Renal cortical epithelial cell (primary cell): ENCODE data around the gene ADGRL3. TPM values are rescaled to one million over a fixed set of nuclear protein-coding genes. Genes with fewer than 3 reads are reported as not detected.
"Not testable (repeated sequence)": the region's sequence is repeated elsewhere in the genome, so short reads cannot be mapped to it uniquely, and the experiment has no call there.

Experiments used
- DNase-seq: peaks from one replicate; pipeline ENCODE4 v3.0.0-alpha.2; 2011; ENCODE audit warnings: low read depth
- total RNA-seq: library from RNA; depleted of rRNA; stranded (reverse); fragments of >200 nt; gene quantifications from 2 replicates; pipeline ENCODE4 v1.2.3, GENCODE V29; 2014

The ADGRL3 gene
- total RNA-seq, 1 donor from 2014 or later: 5.3 TPM

DNA sequence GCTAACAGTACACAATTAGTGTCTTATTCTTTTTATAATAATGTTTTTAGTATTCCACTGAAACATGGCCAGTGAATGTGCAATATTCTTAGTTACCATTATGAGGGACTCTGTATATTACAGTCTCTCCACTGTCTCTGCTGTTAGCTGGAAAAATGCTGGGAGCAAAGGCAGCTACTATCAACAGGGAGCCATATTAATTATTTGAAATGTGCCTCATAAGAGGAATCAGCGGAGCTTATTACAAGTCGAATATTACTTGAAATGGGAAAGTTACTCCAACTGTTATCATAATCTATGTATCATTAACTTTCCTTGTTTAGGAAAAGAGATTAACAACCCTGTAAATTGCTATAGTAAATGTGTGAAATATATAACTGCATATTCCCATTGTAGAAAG is 612.0 kb downstream of the ADGRL3 start:
- DNase-seq: no peak

DNA sequence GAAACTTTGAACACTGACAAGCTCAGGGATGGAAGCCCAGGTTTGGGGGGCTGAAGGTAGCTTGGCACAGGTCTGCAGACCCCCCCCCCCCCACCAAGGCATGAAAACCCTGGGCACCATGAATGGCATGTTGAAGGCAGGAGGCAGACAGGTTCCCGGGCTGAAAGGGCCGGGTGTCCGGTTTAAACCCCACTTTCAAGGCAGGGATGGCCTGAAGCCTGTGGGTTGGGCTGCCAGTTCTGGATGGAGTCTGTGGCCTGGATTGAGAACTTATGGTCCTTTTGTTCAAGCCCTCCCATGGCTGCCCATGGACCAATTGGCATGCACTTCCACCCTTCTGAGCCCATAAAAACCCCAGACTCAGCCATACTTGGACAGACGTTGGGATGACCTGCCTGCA is 616.9 kb downstream of the ADGRL3 start:
- DNase-seq: no peak

DNA sequence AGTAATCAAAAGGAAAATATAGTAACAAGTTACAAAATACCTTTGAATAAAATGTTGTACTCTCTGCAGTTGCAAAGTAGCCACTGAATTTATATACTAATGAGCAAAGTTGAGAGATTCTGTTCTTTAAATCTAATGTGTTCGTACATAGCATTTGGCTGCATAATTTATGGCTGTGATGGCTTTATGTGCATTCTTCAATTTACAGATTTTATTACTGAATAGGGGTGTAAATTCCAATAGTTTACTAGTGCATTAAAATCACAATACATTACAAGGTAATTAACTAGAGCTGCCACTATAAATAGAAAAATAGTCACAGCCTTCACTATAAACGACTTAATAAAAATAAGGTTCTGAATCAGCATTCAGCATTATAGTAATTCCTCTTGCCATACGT is 620.0 kb downstream of the ADGRL3 start:
- no peak for DNase-seq

DNA sequence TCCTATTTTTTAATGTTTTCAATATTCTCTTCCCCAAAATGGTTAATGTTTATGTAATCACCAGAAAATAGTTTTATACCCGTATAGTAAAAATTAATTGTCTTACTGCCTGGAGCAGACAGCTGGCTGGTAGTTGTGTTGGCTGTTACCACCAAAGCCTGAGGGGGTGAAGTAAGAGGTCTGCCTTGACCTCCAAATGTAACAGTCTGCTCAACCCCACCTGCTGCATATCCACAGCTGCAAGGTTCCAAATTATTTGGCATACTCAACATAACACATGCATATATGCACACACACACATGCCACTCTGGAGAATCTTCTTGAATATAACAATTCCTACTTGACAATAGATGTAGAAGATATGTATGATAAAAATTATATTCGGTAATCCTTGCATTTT is 624.3 kb downstream of the ADGRL3 start:
- DNase-seq: no peak

DNA sequence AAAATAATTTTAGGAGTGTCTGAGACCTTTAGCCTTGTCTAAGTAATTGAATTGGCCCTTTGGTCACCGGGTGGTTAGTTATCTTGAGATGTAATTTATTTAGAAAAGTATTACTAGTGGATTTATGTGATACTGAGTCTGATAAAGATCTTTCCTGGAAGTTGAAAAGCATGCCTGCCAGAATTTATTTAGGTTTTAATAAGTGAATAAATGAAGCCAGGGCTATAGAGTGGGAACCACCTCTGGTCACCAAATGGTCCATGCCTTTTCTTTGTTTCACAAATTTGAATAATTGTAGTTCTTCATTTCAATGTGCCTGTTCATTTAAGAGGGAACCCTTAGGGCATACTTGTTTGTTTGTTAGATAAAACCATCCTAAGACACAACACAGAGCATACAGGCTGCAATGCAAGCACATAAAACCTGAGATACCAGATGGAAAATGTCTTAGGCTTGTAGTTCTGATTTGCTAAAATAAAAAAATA is 627.8 kb downstream of the ADGRL3 start:
- DNase-seq: no peak

DNA sequence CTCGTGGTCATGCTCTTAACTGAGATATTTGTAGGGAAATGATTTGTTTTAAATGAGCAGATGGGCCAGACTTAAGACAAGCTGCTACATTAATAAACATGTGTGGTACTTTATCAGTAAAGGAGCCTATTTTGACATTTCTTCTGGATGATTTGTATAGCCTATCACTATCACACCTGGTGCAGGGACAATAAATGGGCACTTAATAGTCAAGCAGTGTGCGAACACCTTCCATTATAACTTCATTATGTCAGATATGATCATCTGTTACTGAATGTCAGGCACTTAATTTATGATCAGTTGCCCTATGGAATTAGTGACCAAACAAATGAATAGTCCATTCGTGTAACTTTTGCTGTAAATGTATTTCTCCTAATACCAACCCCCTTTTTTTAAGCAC is 628.8 kb downstream of the ADGRL3 start:
- no peak for DNase-seq

DNA sequence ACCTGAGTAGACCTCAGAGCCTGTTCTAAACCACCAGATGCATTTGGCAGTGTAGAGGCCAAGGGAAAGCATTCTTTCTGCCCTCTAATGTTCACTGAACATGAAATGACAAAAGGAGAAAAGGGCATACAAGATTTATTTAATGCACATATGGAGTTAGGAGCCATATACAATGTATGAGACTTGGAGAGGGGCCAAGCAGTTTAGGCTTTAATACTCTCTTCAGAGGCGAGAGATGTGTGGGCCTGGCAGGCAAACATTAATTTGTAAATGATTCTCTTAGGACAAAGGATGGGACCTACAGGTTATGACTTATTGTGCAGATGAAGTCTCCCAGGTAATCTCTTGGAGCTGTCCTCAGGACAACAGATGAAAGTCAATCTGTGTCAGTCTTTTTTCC is 631.9 kb downstream of the ADGRL3 start:
- no peak for DNase-seq

DNA sequence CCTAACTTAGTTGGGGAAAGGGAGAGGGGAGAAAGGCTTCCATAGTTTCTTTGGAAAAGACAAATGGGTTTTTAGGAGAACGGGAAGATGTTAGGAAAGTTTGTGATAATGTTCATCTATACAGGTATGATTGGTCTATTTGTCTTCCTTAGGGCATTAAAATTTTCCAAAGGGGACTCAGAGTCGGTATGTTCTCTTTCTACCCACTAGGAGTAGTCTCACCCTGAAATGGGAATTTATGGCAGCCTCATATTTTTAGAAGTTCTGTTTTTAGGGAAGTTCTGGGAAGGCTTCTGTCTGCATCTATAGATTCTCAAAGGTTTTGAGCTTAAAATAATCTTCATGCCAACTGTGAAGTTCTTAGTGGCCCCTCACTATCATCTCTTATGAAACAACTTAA is 637.3 kb downstream of the ADGRL3 start:
- DNase-seq: no peak

DNA sequence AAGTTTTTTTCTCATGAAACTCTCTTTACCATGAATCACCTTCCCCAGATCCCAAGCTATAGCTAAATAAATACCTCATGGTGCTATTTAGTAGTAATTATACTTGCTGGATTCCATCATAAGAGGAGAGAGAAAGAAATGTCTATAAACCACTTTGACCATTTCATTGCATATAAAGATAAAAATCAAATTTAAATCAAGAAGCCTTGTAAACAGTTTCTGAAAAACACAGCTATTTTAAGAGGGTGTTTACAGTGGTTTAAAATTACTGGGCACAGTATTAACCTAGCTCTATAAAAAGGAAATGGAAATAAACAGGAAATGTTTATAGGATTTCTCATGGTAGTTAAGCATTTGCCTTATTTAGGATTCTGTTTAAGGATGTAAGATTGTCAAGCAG is 637.9 kb downstream of the ADGRL3 start:
- peak; percentile 4 for DNase-seq

DNA sequence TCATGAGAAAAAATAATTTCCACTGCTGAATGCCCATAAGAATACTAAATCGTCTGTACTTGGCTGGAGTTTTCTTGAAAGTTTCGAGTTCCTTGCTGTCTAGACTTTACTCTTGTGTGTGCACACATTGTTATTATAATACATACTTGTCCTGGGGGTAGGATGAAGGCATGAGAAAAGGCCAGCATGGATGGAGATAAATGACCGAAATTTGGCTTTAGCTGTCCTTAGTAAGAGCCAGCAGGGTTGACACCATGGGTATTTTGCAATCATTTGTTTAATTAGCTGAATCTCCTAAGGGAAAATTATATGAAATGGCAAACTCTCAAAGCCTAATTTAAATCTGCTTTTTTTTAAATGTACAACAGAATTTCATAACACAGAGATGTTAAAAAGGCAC is 641.6 kb downstream of the ADGRL3 start:
- no peak for DNase-seq

DNA sequence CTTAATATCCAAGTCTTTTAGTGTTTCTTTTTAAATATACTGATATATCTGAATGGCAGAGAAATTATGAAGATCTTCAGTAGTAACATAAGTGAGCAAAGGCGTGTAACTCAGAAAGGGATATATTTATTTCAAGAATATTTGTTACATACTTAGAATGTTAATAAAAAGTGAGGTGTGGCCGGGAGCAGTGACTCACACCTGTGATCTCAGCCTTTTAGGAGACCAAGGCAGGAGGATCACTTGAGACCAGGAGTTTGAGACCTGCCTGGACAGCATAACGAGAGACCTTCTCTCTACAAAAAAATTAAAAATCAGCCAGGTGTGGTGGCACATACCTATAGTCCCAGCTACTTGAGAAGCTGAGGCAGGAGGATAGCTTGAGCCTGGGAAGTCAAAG is 651.0 kb downstream of the ADGRL3 start:
- DNase-seq: no peak

DNA sequence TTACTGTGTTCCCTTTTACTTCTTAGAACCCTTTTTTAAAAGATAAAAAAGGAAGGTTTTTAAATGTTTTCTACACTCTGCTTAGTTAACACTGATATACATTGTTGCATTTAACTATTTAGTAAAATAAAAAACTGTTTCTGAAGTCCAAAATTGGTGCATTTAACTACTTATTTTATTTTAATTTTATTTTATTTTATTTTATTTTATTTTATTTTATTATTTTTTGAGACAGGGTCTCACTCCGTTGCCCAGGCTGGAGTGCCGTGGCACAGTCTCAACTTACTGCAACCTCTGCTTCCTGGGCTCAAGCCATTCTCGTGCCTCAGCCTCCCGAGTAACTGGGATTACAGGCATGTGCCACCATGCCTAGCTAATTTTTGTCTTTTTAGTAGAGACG is 652.0 kb downstream of the ADGRL3 start:
- DNase-seq: not testable (repeated sequence)

DNA sequence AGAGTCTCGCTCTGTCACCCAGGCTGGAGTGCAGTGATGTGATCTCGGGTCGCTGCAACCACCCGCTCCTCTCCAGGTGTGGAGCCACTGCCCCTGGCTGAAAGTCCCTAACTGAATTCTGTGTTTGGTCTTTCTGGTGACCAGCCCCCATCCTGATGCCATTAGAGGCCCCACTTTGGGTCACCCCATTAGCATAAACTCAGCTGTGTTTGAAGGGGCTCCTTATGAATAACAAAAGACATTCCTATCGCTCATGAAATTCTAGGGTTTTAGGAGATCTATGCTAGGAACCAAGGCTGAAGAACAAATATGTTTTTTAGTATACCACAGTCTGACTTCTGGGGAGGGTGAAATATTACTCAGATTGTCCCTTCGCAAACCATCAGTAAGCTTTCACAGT is 652.9 kb downstream of the ADGRL3 start:
- DNase-seq: no peak

DNA sequence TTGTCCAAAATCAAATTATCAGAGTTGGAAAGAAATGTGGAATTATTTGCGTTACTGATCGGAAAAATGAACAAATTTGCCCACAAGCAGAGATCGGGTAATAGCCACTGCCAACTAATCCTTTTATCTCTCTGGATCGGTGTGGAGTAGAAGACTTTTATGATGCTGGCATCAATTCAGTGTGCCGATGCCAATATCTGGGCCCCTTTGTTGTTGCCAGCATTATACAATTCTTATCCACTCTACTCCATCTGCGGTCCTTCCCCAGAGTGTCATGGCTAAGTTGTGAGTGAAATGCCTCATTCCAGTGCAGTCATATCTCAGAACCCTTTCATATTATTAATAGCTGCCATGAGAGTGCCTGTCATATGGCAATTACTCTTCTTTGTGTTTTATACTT is 660.2 kb downstream of the ADGRL3 start:
- no peak for DNase-seq

DNA sequence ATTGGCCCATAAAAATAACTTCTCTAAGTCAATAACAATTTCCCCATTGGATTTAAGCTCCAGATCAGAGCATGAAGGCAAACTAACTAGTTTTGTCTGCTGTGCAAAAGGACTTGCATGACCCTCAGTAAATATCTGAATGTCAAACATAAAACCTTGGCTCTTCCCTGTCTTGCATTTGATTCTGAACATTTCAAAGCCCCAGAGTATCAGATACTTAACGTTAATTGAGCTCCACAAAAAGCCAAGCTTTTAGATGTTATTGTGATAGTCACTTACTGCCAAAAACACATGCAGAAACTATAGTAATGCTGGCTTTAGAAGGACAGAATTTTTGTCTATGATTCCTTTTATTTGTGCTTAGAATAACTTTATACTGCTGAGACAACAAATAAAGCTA is 664.2 kb downstream of the ADGRL3 start:
- DNase-seq: no peak

DNA sequence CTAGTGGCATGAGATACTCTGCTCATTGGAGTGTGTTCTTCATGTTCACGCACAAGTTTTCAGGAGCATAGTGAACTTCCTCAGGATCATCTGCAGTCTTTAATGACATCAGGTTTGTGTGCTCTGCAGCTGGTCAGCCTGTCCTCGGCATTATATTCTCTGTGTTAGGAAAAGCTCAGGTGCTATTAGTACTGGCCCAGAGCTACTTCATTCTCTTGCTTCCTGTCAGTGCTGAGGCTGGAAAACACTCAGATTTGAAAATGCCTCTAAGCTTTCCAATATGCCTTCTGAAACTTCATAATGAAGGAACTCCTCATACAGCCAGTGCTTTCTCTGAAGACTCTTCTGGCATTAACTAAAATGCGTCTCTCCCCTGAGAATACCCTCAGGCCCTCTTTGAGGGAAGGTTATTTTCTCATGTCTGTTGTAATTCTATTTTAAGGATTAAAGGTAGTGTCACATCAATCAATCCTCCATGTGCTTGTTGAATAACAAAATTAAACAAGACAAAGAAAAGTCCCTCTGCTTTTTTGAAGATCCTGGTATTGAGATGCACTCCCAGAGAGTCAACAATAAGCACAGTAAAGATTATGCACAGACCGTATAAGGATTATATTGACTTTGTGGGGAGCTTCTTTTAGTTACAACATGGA is 666.4 kb downstream of the ADGRL3 start:
- no peak for DNase-seq

DNA sequence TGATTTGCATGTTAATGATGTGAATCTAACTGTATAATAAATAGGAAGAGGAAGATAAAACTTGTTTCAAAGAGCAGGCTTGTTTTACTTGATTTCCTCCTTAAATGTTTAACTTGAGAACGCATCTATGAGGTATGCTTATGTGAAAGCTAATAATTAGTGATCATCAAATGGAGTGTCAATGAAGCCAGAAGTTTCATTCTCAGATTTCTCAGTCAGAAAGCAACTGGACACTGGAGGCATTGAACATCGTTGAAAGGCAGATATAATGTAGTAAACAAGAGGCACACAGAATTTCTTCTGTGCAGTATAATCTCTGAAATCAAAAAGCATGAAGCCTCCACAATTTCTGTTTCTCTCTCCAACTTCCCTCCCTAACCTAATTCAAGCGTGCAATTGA is 672.9 kb downstream of the ADGRL3 start:
- DNase-seq: no peak

DNA sequence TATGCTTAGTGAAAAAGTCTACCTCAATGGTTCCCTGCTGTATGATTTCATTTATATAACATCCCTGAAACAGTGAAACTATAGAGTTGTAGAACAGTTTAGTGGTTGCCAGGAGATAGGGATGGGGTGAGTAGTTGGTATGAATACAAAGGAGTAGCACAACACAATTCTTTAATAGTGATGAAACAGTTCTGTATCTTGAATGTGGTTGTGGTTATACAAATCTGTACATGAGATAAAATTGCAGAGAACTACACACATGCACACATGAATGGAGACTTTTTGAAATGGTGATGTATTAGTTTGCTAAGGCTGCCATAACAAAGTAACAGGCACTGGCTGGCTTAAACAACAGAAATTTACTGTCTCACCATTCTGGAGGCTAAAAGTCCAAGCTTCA is 677.1 kb downstream of the ADGRL3 start:
- no peak for DNase-seq

DNA sequence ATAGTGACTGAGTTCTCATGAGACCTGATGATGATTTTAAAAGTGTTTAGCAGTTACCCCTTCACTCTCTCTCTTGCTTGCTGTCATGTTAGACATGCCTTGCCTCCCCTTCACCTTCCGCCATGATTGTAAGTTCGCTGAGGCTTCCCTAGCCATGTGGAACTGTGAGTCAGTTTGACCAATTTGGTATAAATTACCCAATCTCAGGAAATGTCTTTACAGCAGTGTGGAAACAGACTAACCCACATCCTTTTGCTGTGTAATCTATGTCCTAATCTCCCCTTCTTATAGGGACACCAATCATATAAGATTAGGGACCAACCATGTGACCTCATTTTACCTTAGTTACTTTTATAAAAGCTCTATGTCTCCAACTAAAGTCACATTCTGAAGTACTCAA is 677.8 kb downstream of the ADGRL3 start:
- no peak for DNase-seq

DNA sequence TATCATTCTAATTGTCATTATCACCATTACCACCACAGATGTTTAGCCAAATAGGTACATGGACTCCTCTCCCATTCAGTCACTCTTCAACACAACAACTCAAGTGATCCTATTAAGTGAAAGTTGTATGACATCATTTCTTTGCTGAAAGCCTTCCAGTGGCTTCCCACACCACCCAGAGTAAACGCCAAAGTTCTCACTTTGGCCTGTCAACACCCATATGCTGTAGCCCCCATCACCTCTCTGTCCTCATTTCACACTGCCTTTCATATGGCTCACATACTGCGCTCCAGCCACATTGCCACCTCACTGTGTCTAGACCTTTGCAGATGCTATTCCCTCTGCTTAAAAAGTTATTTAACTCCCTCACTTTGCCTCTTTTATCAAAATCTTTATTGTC is 682.3 kb downstream of the ADGRL3 start:
- DNase-seq: no peak

DNA sequence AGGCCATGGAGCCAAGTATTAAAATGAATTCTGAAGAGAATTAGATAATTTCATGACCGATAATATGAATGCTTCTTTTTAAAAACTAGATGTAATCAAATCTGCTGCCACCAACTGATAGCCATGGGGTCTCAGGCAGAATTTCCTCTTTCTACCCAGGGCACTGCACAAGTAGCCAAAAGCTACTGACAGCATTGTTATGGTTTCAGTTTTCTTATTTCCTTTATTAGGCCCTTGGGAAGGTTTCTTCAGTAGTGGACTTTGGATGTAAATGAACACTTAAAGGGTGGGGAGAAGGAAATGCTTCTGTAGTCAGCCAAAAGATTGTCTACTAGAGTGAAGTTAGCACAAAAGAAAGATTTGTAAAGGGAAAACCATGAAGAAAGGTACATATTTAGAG is 686.0 kb downstream of the ADGRL3 start:
- DNase-seq: no peak

DNA sequence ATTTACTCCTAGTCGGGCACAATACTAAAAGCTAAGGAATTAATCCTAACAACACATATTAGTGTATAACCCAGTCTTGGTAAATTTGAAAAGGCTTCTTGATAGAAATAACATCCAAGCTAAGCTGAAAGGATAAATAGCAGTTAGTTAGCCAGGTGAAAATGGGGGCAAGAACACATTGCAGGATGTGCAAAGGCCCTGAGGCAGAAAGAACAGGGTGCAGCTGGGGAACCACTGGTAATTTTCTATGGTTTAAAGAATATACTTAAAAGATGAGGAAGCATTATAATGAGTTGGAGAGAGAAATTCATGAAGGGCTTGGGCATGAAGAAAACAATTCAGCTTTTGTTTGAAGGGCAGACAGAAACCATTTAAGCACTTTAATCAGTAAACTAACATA is 689.0 kb downstream of the ADGRL3 start:
- no peak for DNase-seq

DNA sequence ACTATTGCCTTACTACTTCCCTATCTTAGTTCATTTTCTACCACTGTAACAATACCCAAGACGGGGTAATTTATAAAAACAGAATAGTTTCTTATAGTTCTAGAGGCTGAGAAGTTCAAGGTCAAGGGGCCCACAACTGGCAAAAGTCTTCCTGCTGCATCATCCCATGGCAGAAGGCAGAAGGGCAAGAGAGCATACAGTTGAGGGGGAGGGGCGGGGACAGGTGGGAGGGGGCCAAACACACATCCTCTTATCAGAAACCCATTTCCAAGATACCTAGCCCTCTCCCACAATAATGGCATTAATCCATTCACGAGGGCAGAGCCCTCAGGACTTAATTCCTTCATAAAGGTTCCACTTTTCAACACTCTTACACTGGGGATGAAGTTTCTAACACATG is 690.2 kb downstream of the ADGRL3 start:
- no peak for DNase-seq

DNA sequence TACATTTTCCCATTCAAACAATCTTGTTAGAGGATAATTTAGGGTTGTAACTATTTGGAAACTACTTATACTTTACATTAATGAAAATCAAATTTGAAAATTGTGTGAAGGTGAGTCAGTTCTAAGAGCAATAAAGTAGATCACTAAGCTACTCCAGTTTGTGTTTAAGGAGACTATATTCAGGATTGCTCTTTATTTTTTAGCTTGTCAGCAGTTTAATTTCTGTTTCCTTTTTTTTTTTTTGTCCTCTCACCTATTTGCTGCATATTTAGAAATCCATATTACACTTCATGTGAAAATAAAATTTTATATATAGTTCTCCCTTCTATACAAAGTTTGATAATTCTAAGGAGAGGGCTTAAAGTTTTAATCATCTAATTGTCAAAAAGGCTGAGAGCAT is 691.8 kb downstream of the ADGRL3 start:
- no peak for DNase-seq

DNA sequence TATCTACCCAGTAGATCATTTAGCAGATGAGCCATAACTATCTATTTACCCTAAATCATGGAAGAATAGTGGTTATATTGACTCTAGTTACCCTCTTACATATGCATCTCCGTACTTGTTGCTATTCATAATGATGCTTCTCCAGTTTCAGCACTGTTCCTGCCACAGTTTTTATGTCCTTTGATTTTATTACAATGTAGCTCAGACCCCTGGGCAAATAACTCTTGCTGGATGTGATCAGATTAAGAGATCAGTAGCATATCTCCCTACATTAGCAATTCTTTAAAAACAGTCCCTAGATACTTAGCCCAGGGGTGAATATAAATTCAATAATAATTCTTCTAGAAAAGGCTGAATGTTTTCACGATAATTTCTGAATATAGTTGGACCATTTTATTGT is 696.5 kb downstream of the ADGRL3 start:
- no peak for DNase-seq
